Testis (tissue), 3 donors: Measurements from ENCODE around the gene PIEZO1. TPM values are rescaled to one million over a fixed set of nuclear protein-coding genes. Genes with fewer than 3 reads are reported as not detected.
"Not testable (repeated sequence)": the region's sequence is repeated elsewhere in the genome, so short reads cannot be mapped to it uniquely, and the experiment has no call there.

ENCODE experiments used
- DNase-seq: peaks from one replicate; pipeline ENCODE4 v3.0.0-alpha.2; 2019
- H3K27ac ChIP-seq, 2 donors: fragments of 200-600 bp; sonication (generic); one replicate each; pipeline ENCODE4 v1.5.1; 2019
- H3K27me3 ChIP-seq: fragments of 200-600 bp; sonication (generic); one replicate; pipeline ENCODE4 v1.5.1; 2019
- H3K36me3 ChIP-seq: fragments of 200-600 bp; sonication (generic); one replicate; pipeline ENCODE4 v1.5.1; 2017; ENCODE audit warnings: low read depth; ENCODE audit errors: missing control alignments
- H3K4me1 ChIP-seq: fragments of 200-600 bp; sonication (generic); one replicate; pipeline ENCODE4 v1.5.1; 2019
- H3K4me3 ChIP-seq, 2 donors: fragments of 200-600 bp; sonication (generic); one replicate each; pipeline ENCODE4 v1.5.1; 2017 to 2019
- H3K9me3 ChIP-seq: fragments of 200-600 bp; sonication (generic); one replicate; pipeline ENCODE4 v1.5.1; 2017
- CTCF ChIP-seq, 3 experiments: fragments of 450-650 bp in 2 of 3; fragments of 200-600 bp in 1 of 3; sonication (generic) in 1 of 3; IDR thresholded peaks; one replicate each; pipeline ENCODE4 v1.5.1; 2016 to 2019; ENCODE audit warnings: antibody characterized with exemption in 3 of 3, mild to moderate bottlenecking in 2 of 3, moderate library complexity in 1 of 3
- POLR2A ChIP-seq: fragments of 450-650 bp; IDR thresholded peaks from one replicate; pipeline ENCODE4 v1.6.1; 2017; ENCODE audit warnings: antibody characterized with exemption, mild to moderate bottlenecking, moderate library complexity
- WGBS, 2 donors: methylation state at CpG; one replicate each; pipeline ENCODE4 v1.1.5; 2018; 5-methylcytosine and 5-hydroxymethylcytosine counted together
- intact Hi-C: fragments of 100-400 bp; cut with DNase I; formaldehyde crosslinking; loops from one replicate; pipeline ENCODE4 v1.15.1; 2023; ENCODE audit warnings: low total_unique reads
- polyA plus RNA-seq: library from polyadenylated mRNA; stranded (reverse); fragments of 350-450 nt; fragmentation: Illumina TruSeq; extraction: RNeasy Lipid Tissue Mini Kit (QIAGEN cat#74804); gene quantifications from one replicate; pipeline ENCODE4 v1.2.3, GENCODE V29; 2014; ENCODE audit warnings: low read depth, low replicate concordance; ENCODE audit not compliant: insufficient read depth
- total RNA-seq, 2 donors: library from RNA; depleted of rRNA; stranded (reverse); fragments of >200 nt; gene quantifications; one replicate each; pipeline ENCODE4 v1.2.3, GENCODE V29; 2016

Gene PIEZO1
- total and polyA plus RNA-seq, 3 donors from 2014 or later = 24.2 to 44.5 (median 40.7) TPM

GRCh38 chr16:88673716-88674379 lies 111.2 kb downstream of the PIEZO1 start:
- no peaks in the 10 kb centered on the region for H3K27me3 ChIP-seq
- DNase-seq = no peak
- 94 to 95% methylated on average over 19 of the region's 19 CpGs for WGBS, 2 donors
- no peaks in the 10 kb centered on the region for H3K4me1 ChIP-seq
- TF ChIP-seq CTCF (IDR thresholded peaks at IDR 0.05) (no peak), POLR2A (no peak)
- intact Hi-C loops = no loop called here
- no peak overlapping the region for H3K4me3 ChIP-seq
- no peak overlapping the region for H3K27ac ChIP-seq
- no peaks in the 10 kb centered on the region for H3K9me3 ChIP-seq
- H3K36me3 ChIP-seq = no peaks in the 10 kb centered on the region

GRCh38 chr16:88672776-88673175 lies 112.2 kb downstream of the PIEZO1 start:
- H3K27me3 ChIP-seq = no peaks in the 10 kb centered on the region
- no peak for DNase-seq
- TF ChIP-seq POLR2A = no peak
- no peak for TF ChIP-seq CTCF (IDR thresholded peaks at IDR 0.05)
- H3K9me3 ChIP-seq = no peaks in the 10 kb centered on the region
- 87 to 89% methylated on average over 11 of the region's 11 CpGs for WGBS, 2 donors
- H3K36me3 ChIP-seq = no peaks in the 10 kb centered on the region
- intact Hi-C loops = no loop called here
- no peaks in the 10 kb centered on the region for H3K4me1 ChIP-seq
- no peak overlapping the region for H3K27ac ChIP-seq
- no peak overlapping the region for H3K4me3 ChIP-seq

- no peaks in the 10 kb centered on the region for H3K27me3 ChIP-seq
- H3K9me3 ChIP-seq = no peaks in the 10 kb centered on the region
- 93% methylated on average over 12 to 23 of the region's 23 CpGs for WGBS, 2 donors
- H3K36me3 ChIP-seq = no peaks in the 10 kb centered on the region
- no peak for TF ChIP-seq POLR2A
- TF ChIP-seq CTCF (IDR thresholded peaks at IDR 0.05) = no peak
- H3K27ac ChIP-seq = no peak overlapping the region
- no peak overlapping the region for H3K4me3 ChIP-seq
- no peaks in the 10 kb centered on the region for H3K4me1 ChIP-seq
- DNase-seq = no peak
- intact Hi-C loops = no loop called here
Measured at GRCh38 chr16:88671806-88672205, 113.2 kb downstream of the PIEZO1 start.

GRCh38 chr16:88669980-88670379 lies 115.0 kb downstream of the PIEZO1 start:
- Histone ChIP-seq H3K4me1 (no peaks in the 10 kb centered on the region), H3K36me3 (no peaks in the 10 kb centered on the region), H3K27ac (no peak overlapping the region), H3K4me3 (no peak overlapping the region), H3K27me3 (no peaks in the 10 kb centered on the region), H3K9me3 (no peaks in the 10 kb centered on the region)
- TF ChIP-seq POLR2A (no peak), CTCF (IDR thresholded peaks at IDR 0.05) (no peak)
- no peak for DNase-seq
- intact Hi-C loops = no loop called here
- 61 to 72% methylated on average over 8 to 10 of the region's 10 CpGs for WGBS, 2 donors

- H3K36me3 ChIP-seq, H3K9me3 ChIP-seq, H3K27me3 ChIP-seq, DNase-seq, intact Hi-C loops, H3K4me3 ChIP-seq, H3K4me1 ChIP-seq, H3K27ac ChIP-seq: not testable (repeated sequence)
- 94 to 96% methylated on average over 8 of the region's 8 CpGs for WGBS, 2 donors
Measured at GRCh38 chr16:88669493-88669892, 115.5 kb downstream of the PIEZO1 start.
